A549 treated with CpdA at 1 μM for 4 hours (cell line): ENCODE measurements around the gene CLECL1. TPM values are rescaled to one million over a fixed set of nuclear protein-coding genes. Genes with fewer than 3 reads are reported as not detected.

Experiments
- total RNA-seq: library from RNA; stranded (reverse); fragments of 200-300 nt; extraction: Qiagen RNA extraction; gene quantifications from 5 replicates; pipeline ENCODE4 v1.2.3, GENCODE V29; 2022; ENCODE audit warnings: low read depth

Gene CLECL1
- total RNA-seq = not detected in 5 replicates

GRCh38 chr12:9732921-9733461 is at the start of gene CLECL1:
Gene CLECL1 (minus strand): TSS chr12:9733097.

GRCh38 chr12:9760699-9761418 is 28.0 kb upstream of the CLECL1 start, which contains the start of gene CD69:
Gene CD69 (minus strand): TSS chr12:9760901. CDS start chr12:9760820, 81 bp downstream.

Other genes with a start within 250 kb of the CLECL1 start
- gene KLRB1, start 125.2 kb downstream of the CLECL1 start, total RNA-seq = not detected in 5 replicates
- gene CLEC2D, start 63.4 kb downstream of the CLECL1 start, total RNA-seq = 0.30 to 1.2 TPM (median 0.83 TPM) in 5 replicates
- not detected in 5 replicates for gene CD69, start 27.8 kb upstream of the CLECL1 start, total RNA-seq
- not detected in 5 replicates for gene KLRF1, start 94.4 kb upstream of the CLECL1 start, total RNA-seq
- 1.4 to 3.0 TPM (median 1.9 TPM) in 5 replicates for gene CLEC2B, start 136.3 kb upstream of the CLECL1 start, total RNA-seq
- gene KLRF2, start 148.4 kb upstream of the CLECL1 start, total RNA-seq = not detected in 5 replicates
- gene CLEC2A, start 199.3 kb upstream of the CLECL1 start, total RNA-seq = not detected in 5 replicates
- not detected in 5 replicates for gene CLEC12A, start 238.3 kb upstream of the CLECL1 start, total RNA-seq